ENCODE measurements around the gene DDX55. TPM values are rescaled to one million over a fixed set of nuclear protein-coding genes. Genes with fewer than 3 reads are reported as not detected.
"Not testable (repeated sequence)": the region's sequence is repeated elsewhere in the genome, so short reads cannot be mapped to it uniquely, and the experiment has no call there.

DDX55 gene
- total and polyA plus RNA-seq, 2 of the 13 experiments (the other 11 are each of a cell fraction or from before 2014, with no cell fraction given): 22.2 to 37.0 TPM

DNA sequence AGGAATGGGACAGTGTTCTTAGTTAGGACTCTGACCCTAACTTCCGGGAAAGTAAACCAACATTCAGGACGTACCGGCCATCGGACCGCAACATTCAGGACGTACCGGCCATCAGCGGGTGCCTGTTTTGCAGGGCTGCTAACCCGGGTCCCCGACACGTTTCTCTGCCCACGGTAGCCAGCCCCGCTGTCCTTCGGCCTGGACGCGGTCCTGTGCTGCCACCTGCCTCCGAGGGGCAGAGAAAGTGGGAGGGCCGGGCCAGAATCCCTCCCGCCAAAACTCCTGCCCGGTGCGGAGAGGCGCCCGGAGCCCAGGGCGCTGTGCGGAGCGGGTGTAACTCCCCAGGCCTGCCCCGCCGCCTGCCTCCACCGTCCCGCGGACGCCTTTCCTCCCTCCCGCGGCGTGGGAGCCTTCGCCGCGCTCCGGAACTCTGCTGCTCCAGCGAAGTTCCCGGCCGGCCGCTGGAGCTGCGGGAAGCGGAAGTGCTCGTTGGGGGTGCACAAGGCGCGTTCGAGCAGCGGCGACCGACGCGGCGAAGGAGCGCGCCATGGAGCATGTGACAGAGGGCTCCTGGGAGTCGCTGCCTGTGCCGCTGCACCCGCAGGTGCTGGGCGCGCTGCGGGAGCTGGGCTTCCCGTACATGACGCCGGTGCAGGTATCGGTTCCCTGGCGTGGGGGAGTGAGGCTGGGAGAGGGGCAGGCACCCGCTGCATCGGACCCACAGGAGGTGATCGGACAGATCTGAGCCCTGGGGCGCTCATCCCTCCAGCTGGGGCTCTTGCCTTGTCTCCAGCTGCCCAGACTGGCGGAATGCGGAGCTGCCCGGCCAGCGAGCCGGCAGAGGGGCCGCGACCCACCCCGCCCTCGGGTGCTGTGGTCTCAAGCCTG, at the start of gene DDX55 (continued):
- TF ChIP-seq HDAC1 (CRISPR knock-in tag; IDR thresholded peaks at IDR 0.05) (peak; percentile 100), DR1 (CRISPR knock-in tag; IDR thresholded peaks at IDR 0.05) (peak; percentile 51; the same call in 1 of the 2 replicates), TBX3 (IDR thresholded peaks at IDR 0.05; ENCODE audit: borderline replicate concordance) (no peak), ZNF557 (CRISPR knock-in tag; IDR thresholded peaks at IDR 0.05) (peak; percentile 85; the same call in 1 of the 2 replicates), ASH2L (IDR thresholded peaks at IDR 0.05; ENCODE audit: insufficient read length, low read depth, low read length) (peak; percentile 97), PRMT3 (CRISPR knock-in tag; IDR thresholded peaks at IDR 0.05; ENCODE audit: borderline replicate concordance, low read depth) (no peak; the same call in 1 of the 2 replicates), PCBP1 (IDR thresholded peaks at IDR 0.05; ENCODE audit: borderline replicate concordance, low read depth, low read length) (peak; percentile 88; the same call in 1 of the 2 replicates), SP5 (CRISPR knock-in tag; IDR thresholded peaks at IDR 0.05; ENCODE audit: borderline replicate concordance, low read depth) (no peak; the same call in 1 of the 2 replicates), RFXANK (CRISPR knock-in tag; IDR thresholded peaks at IDR 0.05) (no peak), ZNF724P (CRISPR knock-in tag; IDR thresholded peaks at IDR 0.05; ENCODE audit: borderline replicate concordance) (0 out of 2 replicates have a peak, but pooled peaks have one; percentile 33), ZNF12 (CRISPR knock-in tag; IDR thresholded peaks at IDR 0.05) (no peak), ZSCAN31 (CRISPR knock-in tag; IDR thresholded peaks at IDR 0.05; ENCODE audit: low read depth) (no peak; the same call in none of the 2 replicates), SYNCRIP (IDR thresholded peaks at IDR 0.05; ENCODE audit: insufficient read depth, low read depth, low read length) (no peak), SOX6 (IDR thresholded peaks at IDR 0.05) (no peak), SOX6 (CRISPR knock-in tag; IDR thresholded peaks at IDR 0.05) (peak; percentile 81; the same call in 1 of the 2 replicates), TFAP4 (IDR thresholded peaks at IDR 0.05; ENCODE audit: borderline replicate concordance, low read depth) (peak; percentile 20; the same call in 1 of the 2 replicates)

GRCh38 chr12:123554136-123554535, 47.8 kb upstream of the DDX55 start:
- FAIRE-seq; BruUV-seq (replicated peaks); in situ Hi-C loops (cut with HindIII; ENCODE audit: extremely low pct_ligation_motif_present, low pct_unique_long_range_greater_than_20kb); H4K20me1 ChIP-seq (ENCODE audit: insufficient read depth, low read length); ATAC-seq; H3K36me3 ChIP-seq (replicated peaks in 1 of 2; ENCODE audit: control insufficient read depth in 1 of 2, insufficient read depth in 2 of 2, low read length in 2 of 2); H3K4me3 ChIP-seq (replicated peaks in 1 of 3; ENCODE audit: insufficient read depth in 1 of 3, low read depth in 2 of 3, low read length in 3 of 3); H3K4me2 ChIP-seq (ENCODE audit: low read depth, low read length); CTCF ChIA-PET (ENCODE audit: low intra/inter-chr PET ratio, low total read pairs); H3K4me1 ChIP-seq (ENCODE audit: insufficient read depth, low read length); POLR2A ChIA-PET; DNase-seq (ENCODE audit: low spot score); intact Hi-C loops (cut with micrococcal nuclease; ENCODE audit: unreplicated experiment); H3K27ac ChIP-seq (ENCODE audit: extremely low read length, insufficient read depth, low read length); H2AFZ ChIP-seq (ENCODE audit: low read length); H3K79me2 ChIP-seq (ENCODE audit: insufficient read depth, low read length); H3K9me3 ChIP-seq (ENCODE audit: low read length); H3K9ac ChIP-seq (ENCODE audit: insufficient read depth, low read depth, low read length): not testable (repeated sequence)
- peaks cover 2 to 22% of the 10 kb centered on the region in 2 experiments; a peak in 2 of 5 replicates for H3K27me3 ChIP-seq (ENCODE audit: control insufficient read depth in 1 of 2, insufficient read depth in 2 of 2, low read length in 2 of 2)
- WGBS (ENCODE audit: low lambda C conversion rate): 0% methylated on average over 2 of the region's 2 CpGs

DNA sequence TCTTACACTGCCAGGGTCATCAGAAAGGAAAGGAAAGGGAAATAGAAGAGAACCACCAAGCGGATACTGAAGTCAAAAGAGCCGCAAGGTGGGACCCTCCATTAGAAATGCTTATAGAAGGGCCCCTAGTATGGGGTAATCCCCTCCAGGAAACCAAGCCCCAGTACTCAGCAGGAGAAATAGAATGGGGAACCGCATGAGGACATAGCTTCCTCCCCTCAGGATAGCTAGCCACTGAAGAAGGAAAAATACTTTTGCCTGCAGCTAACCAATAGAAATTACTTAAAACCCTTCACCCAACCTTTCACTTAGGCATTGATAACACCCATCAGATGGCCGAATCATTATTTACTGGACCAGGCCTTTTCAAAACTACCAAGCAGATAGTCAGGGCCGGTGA, 47.1 kb upstream of the DDX55 start:
- H3K4me1 ChIP-seq (ENCODE audit: insufficient read depth, low read length); H3K27ac ChIP-seq (ENCODE audit: extremely low read length, insufficient read depth, low read length); H4K20me1 ChIP-seq (ENCODE audit: insufficient read depth, low read length); H2AFZ ChIP-seq (ENCODE audit: low read length); H3K4me3 ChIP-seq (replicated peaks in 1 of 3; ENCODE audit: insufficient read depth in 1 of 3, low read depth in 2 of 3, low read length in 3 of 3); H3K79me2 ChIP-seq (ENCODE audit: insufficient read depth, low read length); ATAC-seq; H3K9ac ChIP-seq (ENCODE audit: insufficient read depth, low read depth, low read length); POLR2A ChIA-PET; CTCF ChIA-PET (ENCODE audit: low intra/inter-chr PET ratio, low total read pairs); H3K4me2 ChIP-seq (ENCODE audit: low read depth, low read length); H3K9me3 ChIP-seq (ENCODE audit: low read length); in situ Hi-C loops (cut with HindIII; ENCODE audit: extremely low pct_ligation_motif_present, low pct_unique_long_range_greater_than_20kb); intact Hi-C loops (cut with micrococcal nuclease; ENCODE audit: unreplicated experiment); DNase-seq (ENCODE audit: low spot score); BruUV-seq (replicated peaks); H3K36me3 ChIP-seq (replicated peaks in 1 of 2; ENCODE audit: control insufficient read depth in 1 of 2, insufficient read depth in 2 of 2, low read length in 2 of 2); FAIRE-seq: not testable (repeated sequence)
- 52% methylated on average over 5 of the region's 5 CpGs for WGBS (ENCODE audit: low lambda C conversion rate)
- peaks cover 2 to 21% of the 10 kb centered on the region in 2 experiments; a peak in 2 of 5 replicates for H3K27me3 ChIP-seq (ENCODE audit: control insufficient read depth in 1 of 2, insufficient read depth in 2 of 2, low read length in 2 of 2)

Measured in HepG2 (cell line).